Measurements from ENCODE around the gene SIRPD. TPM values are rescaled to one million over a fixed set of nuclear protein-coding genes. Genes with fewer than 3 reads are reported as not detected.

The SIRPD gene
- total RNA-seq, 2 donors from 2014 or later: not detected

DNA sequence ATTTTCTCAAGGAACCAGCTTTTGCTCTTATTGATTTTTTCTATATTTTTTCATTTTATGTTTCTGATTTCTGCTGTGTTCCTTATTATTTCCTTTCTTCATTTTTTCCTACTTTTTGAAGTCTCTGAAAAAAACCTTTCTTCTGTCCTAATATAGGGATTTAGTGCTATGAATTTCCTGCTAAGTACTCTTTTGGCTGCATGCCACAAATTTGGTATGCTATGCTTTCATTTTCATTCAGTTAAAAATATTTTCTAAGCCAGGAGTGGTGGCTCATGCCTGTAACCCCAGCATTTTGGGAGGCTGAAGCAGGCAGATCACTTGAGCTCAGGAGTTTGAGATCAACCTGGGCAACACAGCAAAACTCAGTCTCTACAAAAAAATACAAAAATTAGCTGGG lies 30.6 kb downstream of the SIRPD start:
- Histone ChIP-seq H3K4me1 (no peaks in the 10 kb centered on the region), H3K4me3 (no peak overlapping the region), H3K27me3 (peaks cover 0 to 4% of the 10 kb centered on the region in 2 donors), H3K36me3 (replicated peaks in 1 of 2; ENCODE audit: insufficient read depth in 1 of 2, low read depth in 2 of 2) (no peaks in the 10 kb centered on the region), H3K27ac (no peak overlapping the region), H3K9me3 (no peaks in the 10 kb centered on the region)
- intact Hi-C loops (cut with DNase I): no loop called here
- no peak for DNase-seq
- no peak for TF ChIP-seq POLR2A (IDR thresholded peaks at IDR 0.05)
- TF ChIP-seq, protein P1, sequence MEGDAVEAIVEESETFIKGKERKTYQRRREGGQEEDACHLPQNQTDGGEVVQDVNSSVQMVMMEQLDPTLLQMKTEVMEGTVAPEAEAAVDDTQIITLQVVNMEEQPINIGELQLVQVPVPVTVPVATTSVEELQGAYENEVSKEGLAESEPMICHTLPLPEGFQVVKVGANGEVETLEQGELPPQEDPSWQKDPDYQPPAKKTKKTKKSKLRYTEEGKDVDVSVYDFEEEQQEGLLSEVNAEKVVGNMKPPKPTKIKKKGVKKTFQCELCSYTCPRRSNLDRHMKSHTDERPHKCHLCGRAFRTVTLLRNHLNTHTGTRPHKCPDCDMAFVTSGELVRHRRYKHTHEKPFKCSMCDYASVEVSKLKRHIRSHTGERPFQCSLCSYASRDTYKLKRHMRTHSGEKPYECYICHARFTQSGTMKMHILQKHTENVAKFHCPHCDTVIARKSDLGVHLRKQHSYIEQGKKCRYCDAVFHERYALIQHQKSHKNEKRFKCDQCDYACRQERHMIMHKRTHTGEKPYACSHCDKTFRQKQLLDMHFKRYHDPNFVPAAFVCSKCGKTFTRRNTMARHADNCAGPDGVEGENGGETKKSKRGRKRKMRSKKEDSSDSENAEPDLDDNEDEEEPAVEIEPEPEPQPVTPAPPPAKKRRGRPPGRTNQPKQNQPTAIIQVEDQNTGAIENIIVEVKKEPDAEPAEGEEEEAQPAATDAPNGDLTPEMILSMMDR (IDR thresholded peaks at IDR 0.05): no peak
- ATAC-seq: no peak

DNA sequence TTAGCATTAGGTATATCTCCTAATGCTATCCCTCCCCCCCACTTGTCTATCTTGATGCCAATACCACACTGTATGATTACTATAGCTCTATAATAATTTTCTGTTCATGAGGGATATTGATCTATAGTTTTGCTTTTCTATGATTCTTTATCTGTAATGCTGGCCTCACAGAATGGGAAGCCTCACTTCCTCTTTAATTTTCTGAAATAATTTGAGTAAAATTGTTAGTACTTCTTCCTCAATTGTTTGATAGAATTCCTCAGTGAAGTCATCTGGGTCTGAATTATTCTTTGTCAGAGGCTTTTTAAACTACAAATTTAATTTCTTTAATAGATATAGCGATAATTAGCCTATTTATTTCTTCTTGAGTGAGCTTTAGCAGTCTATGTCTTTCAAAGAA lies 31.2 kb downstream of the SIRPD start:
- no peak for ATAC-seq
- WGBS, 2 donors: 65 to 66% methylated on average over 1 of the region's 1 CpG
- no peak for TF ChIP-seq POLR2A (IDR thresholded peaks at IDR 0.05)
- TF ChIP-seq, protein P1 (IDR thresholded peaks at IDR 0.05): no peak
- Histone ChIP-seq H3K9me3 (no peaks in the 10 kb centered on the region), H3K27me3 (no peaks in the 10 kb centered on the region), H3K4me1 (no peaks in the 10 kb centered on the region), H3K36me3 (replicated peaks in 1 of 2; ENCODE audit: insufficient read depth in 1 of 2, low read depth in 2 of 2) (no peaks in the 10 kb centered on the region), H3K4me3 (no peak overlapping the region), H3K27ac (no peak overlapping the region)
- intact Hi-C loops (cut with DNase I): no loop called here
- no peak for DNase-seq

DNA sequence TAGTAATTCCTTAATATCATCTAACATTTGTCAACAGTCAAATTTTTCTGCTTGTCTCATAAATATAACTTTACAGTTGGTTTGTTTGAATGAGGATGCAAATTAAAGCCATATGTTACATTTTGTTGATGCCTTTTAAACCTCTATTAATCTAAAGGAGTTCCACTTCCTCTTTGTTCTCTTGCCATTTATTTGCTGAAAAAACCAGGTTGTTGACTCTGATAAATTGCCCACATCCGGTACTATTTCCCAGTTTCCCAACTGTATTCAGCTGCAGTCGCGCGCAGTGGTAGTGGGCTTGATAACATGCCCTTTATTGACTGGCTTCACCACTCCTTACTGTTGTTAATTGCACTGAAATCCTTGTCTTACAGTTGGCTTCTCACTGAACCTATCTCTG lies 33.5 kb downstream of the SIRPD start:
- WGBS, 2 donors: 11 to 18% methylated on average over 4 of the region's 4 CpGs
- no peaks in the 10 kb centered on the region for H3K27me3 ChIP-seq
- no peaks in the 10 kb centered on the region for H3K36me3 ChIP-seq (replicated peaks in 1 of 2; ENCODE audit: insufficient read depth in 1 of 2, low read depth in 2 of 2)
- TF ChIP-seq, protein P1 (IDR thresholded peaks at IDR 0.05): no peak
- no peak for TF ChIP-seq POLR2A (IDR thresholded peaks at IDR 0.05)
- no peaks in the 10 kb centered on the region for H3K4me1 ChIP-seq
- no peak overlapping the region for H3K27ac ChIP-seq
- H3K9me3 ChIP-seq: no peaks in the 10 kb centered on the region
- ATAC-seq: no peak
- H3K4me3 ChIP-seq: no peak overlapping the region
- no peak for DNase-seq
- intact Hi-C loops (cut with DNase I): no loop called here

DNA sequence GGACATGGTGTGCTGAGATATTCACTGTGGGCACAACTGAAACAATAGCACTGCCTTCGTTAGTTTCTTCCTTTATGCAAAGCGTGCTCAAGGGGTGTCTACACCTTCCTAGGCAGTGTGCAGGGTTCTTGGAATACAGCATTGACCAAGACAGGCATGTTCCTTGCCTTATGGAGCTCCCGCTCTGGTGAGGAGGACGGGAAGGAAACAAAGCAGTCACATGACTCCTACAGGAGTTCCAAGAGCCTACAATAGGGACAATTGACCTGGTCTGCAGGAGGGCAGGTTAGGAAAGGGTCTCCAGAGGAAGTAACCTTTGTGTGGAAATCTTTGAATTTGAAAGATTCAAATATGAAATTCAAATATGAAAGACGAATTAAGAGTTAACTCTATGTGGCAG lies 40.5 kb downstream of the SIRPD start:
- TF ChIP-seq, protein P1 (IDR thresholded peaks at IDR 0.05): no peak
- TF ChIP-seq POLR2A (IDR thresholded peaks at IDR 0.05): no peak
- no peak overlapping the region for H3K27ac ChIP-seq
- DNase-seq: no peak
- ATAC-seq: no peak
- no peaks in the 10 kb centered on the region for H3K4me1 ChIP-seq
- H3K9me3 ChIP-seq: no peaks in the 10 kb centered on the region
- intact Hi-C loops (cut with DNase I): no loop called here
- no peaks in the 10 kb centered on the region for H3K27me3 ChIP-seq
- 53 to 67% methylated on average over 5 of the region's 5 CpGs for WGBS, 2 donors
- H3K36me3 ChIP-seq (replicated peaks in 1 of 2; ENCODE audit: insufficient read depth in 1 of 2, low read depth in 2 of 2): no peaks in the 10 kb centered on the region
- no peak overlapping the region for H3K4me3 ChIP-seq

DNA sequence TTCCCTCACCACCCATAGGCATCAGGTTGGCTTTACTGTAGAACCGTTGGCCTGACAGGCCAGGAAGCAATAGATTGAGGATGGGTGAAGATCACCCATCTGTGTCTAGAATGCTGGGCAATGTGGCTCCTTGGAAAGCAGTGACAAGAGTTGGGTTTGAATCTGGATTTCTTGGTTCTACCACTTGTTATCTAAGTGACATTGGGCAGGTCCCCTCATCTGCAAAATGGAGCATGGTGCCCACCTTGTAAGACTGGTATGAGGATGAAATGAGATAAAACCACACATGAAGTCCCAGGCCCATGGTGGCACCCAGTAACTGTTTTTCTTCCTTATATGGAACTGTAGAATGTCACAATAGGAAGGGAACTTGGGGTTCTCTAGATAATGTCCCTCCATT lies 43.7 kb downstream of the SIRPD start:
- H3K9me3 ChIP-seq: no peaks in the 10 kb centered on the region
- H3K27me3 ChIP-seq: no peaks in the 10 kb centered on the region
- WGBS, 2 donors: 50 to 56% methylated on average over 1 of the region's 1 CpG
- no peak overlapping the region for H3K27ac ChIP-seq
- TF ChIP-seq POLR2A (IDR thresholded peaks at IDR 0.05): no peak
- TF ChIP-seq, protein P1 (IDR thresholded peaks at IDR 0.05): no peak
- H3K4me3 ChIP-seq: no peak overlapping the region
- intact Hi-C loops (cut with DNase I): no loop called here
- ATAC-seq: no peak
- no peaks in the 10 kb centered on the region for H3K36me3 ChIP-seq (replicated peaks in 1 of 2; ENCODE audit: insufficient read depth in 1 of 2, low read depth in 2 of 2)
- no peaks in the 10 kb centered on the region for H3K4me1 ChIP-seq
- DNase-seq: no peak

All from body of pancreas (tissue), 4 donors.